ENCODE data around the gene PAPPA2. TPM values are rescaled to one million over a fixed set of nuclear protein-coding genes. Genes with fewer than 3 reads are reported as not detected.

PAPPA2 gene
- total and polyA plus RNA-seq, 2 of the 4 experiments (the other 2 are of a cell fraction): 0.10 to 0.18 TPM

- Histone ChIP-seq H3K4me2 (ENCODE audit: low read depth, low read length) (peak overlapping the region; percentile 35; the same call in 1 of the 2 replicates), H3K9me3 (ENCODE audit: control insufficient read depth, insufficient read depth, low read length) (peaks cover 3% of the 10 kb centered on the region; the same call in 1 of the 2 replicates), H3K56ac (ENCODE audit: extremely low read depth, insufficient read depth, low read length) (no peak overlapping the region), H3K14ac (replicated peaks; ENCODE audit: low read depth, low read length) (no peak overlapping the region), H4K91ac (ENCODE audit: insufficient read depth, low read depth, low read length) (no peak overlapping the region), H3K9me1 (ENCODE audit: insufficient read depth, low read length) (no peaks in the 10 kb centered on the region), H4K8ac (ENCODE audit: low read depth in 2 of 2, low read length in 2 of 2) (no peak overlapping the region), H2BK20ac (ENCODE audit: low read depth, low read length) (no peak overlapping the region), H2BK15ac (ENCODE audit: low read depth, low read length) (no peak overlapping the region), H3K79me1 (ENCODE audit: low read depth in 1 of 2, low read length in 2 of 2) (no peaks in the 10 kb centered on the region), H4K20me1 (ENCODE audit: insufficient read depth, low read length) (no peaks in the 10 kb centered on the region), H3K36me3 (ENCODE audit: control insufficient read depth, insufficient read depth, low read length) (no peaks in the 10 kb centered on the region), H2AK9ac (replicated peaks; ENCODE audit: low read depth, low read length, poor library complexity) (no peak overlapping the region), H2BK120ac (ENCODE audit: low read depth, low read length) (no peak overlapping the region), H3K23ac (ENCODE audit: low read depth, low read length) (no peak overlapping the region), H3K4ac (ENCODE audit: low read depth, low read length) (no peak overlapping the region), H2AK5ac (ENCODE audit: low read depth, low read length) (no peak overlapping the region), H3K9ac (ENCODE audit: low read depth, low read length) (no peak overlapping the region), H3K27me3 (ENCODE audit: control insufficient read depth, insufficient read depth, low read length) (no peaks in the 10 kb centered on the region), H3K18ac (ENCODE audit: low read depth, low read length) (no peak overlapping the region), H3K27ac (ENCODE audit: insufficient read depth, low read length) (no peak overlapping the region), H2BK5ac (ENCODE audit: low read depth, low read length, poor library complexity, severe bottlenecking) (peak overlapping the region; percentile 62), H3K4me1 (ENCODE audit: control insufficient read depth, insufficient read depth, low read length) (no peaks in the 10 kb centered on the region), H4K5ac (ENCODE audit: low read depth, low read length) (no peak overlapping the region), H3K4me3 (ENCODE audit: insufficient read depth, low read depth, low read length) (no peak overlapping the region), H2AFZ (replicated peaks; ENCODE audit: low read length, poor library complexity) (no peak overlapping the region)
- no peak for TF ChIP-seq BHLHE40 (IDR thresholded peaks at IDR 0.05; ENCODE audit: low read depth, low read length)
- TF ChIP-seq RCOR1 (IDR thresholded peaks at IDR 0.05; ENCODE audit: insufficient replicate concordance, low read length): no peak
- TF ChIP-seq RAD21 (IDR thresholded peaks at IDR 0.05; ENCODE audit: low read length): no peak
- TF ChIP-seq FOS (IDR thresholded peaks at IDR 0.05; ENCODE audit: low read depth, low read length): no peak
- no peak for TF ChIP-seq NFE2L2 (IDR thresholded peaks at IDR 0.05; ENCODE audit: low read depth, low read length)
- no peak for TF ChIP-seq ELK1 (IDR thresholded peaks at IDR 0.05; ENCODE audit: borderline replicate concordance, low read depth, low read length)
- TF ChIP-seq RFX5 (IDR thresholded peaks at IDR 0.05; ENCODE audit: low read depth, low read length): no peak
- no peak for TF ChIP-seq CTCF (conservative IDR thresholded peaks at IDR 0.05; ENCODE audit: low read depth, low read length)
- no peak for TF ChIP-seq CEBPB (IDR thresholded peaks at IDR 0.05; ENCODE audit: low read depth, low read length)
- TF ChIP-seq MAZ (IDR thresholded peaks at IDR 0.05; ENCODE audit: borderline replicate concordance, low read depth, low read length): no peak
- TF ChIP-seq USF2 (IDR thresholded peaks at IDR 0.05; ENCODE audit: low read depth, low read length): no peak
- TF ChIP-seq SMC3 (IDR thresholded peaks at IDR 0.05; ENCODE audit: low read depth, low read length): no peak
- no peak for TF ChIP-seq MAFK (IDR thresholded peaks at IDR 0.05; ENCODE audit: low read depth, low read length)
- no peak for TF ChIP-seq POLR2A (IDR thresholded peaks at IDR 0.05; ENCODE audit: low read depth, low read length)
- no peak for TF ChIP-seq MXI1 (IDR thresholded peaks at IDR 0.05; ENCODE audit: borderline replicate concordance, low read depth, low read length)
- no peak for TF ChIP-seq CHD1 (IDR thresholded peaks at IDR 0.05; ENCODE audit: low read depth, low read length)
- BruUV-seq (replicated peaks): no TSS peak
- intact Hi-C loops (cut with micrococcal nuclease) (no loop called here), dilution Hi-C loops (cut with HindIII; ENCODE audit: low sequenced_read_pairs, unreplicated experiment) (no loop called here), in situ Hi-C loops (cut with MboI; ENCODE audit: low sequenced_read_pairs) (no loop called here)
- DNase-seq: peak; percentile 67
- ATAC-seq (ENCODE audit: low read depth): no peak
- CTCF ChIA-PET: no interaction called here
- POLR2A ChIA-PET (ENCODE audit: unreplicated experiment): no interaction called here
- WGBS, 2 experiments (ENCODE audit: extremely low coverage in 2 of 2, insufficient read length in 1 of 2): no CpG with 5 or more reads among the region's 3 CpGs
Observed at GRCh38 chr1:176656257-176656995, 193.5 kb downstream of the PAPPA2 start.
